Hippocampal formation (tissue), 2 donors: ENCODE results near the gene LGALS7B.
"Not testable (repeated sequence)": the region's sequence is repeated elsewhere in the genome, so short reads cannot be mapped to it uniquely, and the experiment has no call there.

Experiments
- DNase-seq, 2 donors: peaks; one replicate each; lab custom pipeline; 2025; lab: John Stamatoyannopoulos, UW

LGALS7B gene

GRCh38 chr19:38796154-38796553 is 7.2 kb downstream of the LGALS7B start:
- DNase-seq: no peak

DNA sequence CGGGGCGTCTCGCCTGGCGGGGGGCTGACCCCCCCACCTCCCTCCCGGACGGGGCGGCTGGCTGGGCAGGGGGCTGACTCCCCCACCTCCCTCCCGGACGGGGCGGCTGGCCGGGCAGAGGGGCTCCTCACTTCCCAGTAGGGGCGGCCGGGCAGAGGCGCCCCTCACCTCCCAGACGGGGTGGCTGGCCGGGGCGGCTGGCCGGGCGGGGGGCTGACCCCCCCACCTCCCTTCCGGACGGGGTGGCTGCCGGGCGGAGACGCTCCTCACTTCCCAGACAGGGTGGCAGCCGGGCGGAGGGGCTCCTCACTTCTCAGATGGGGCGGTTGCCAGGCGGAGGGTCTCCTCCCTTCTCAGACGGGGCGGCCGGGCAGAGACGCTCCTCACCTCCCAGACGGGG is 8.8 kb downstream of the LGALS7B start:
- not testable (repeated sequence) for DNase-seq

DNA sequence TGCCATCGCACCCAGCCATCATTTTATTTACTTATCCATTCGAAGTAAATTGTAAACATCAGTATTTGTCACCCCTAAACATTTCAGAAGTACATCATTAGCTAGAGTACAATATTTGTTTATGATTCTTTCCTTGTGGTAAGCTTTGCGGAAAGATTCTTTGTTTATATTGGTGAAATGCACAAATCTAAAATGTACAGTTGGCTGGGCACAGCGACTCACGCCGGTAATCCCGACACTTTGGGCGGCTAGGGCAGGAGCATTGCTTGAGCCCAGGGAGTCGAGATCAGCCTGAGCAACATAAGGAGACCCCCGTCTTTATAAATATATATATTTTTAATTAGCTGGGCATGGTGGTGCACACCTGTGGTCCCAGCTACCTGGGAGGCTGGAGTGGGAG is 10.1 kb downstream of the LGALS7B start:
- DNase-seq: no peak

- no peak for DNase-seq
These were observed 11.8 kb downstream of the LGALS7B start for GRCh38 chr19:38800577-38801347.

- no peak for DNase-seq
These were observed 12.5 kb downstream of the LGALS7B start for GRCh38 chr19:38801359-38802095.

DNA sequence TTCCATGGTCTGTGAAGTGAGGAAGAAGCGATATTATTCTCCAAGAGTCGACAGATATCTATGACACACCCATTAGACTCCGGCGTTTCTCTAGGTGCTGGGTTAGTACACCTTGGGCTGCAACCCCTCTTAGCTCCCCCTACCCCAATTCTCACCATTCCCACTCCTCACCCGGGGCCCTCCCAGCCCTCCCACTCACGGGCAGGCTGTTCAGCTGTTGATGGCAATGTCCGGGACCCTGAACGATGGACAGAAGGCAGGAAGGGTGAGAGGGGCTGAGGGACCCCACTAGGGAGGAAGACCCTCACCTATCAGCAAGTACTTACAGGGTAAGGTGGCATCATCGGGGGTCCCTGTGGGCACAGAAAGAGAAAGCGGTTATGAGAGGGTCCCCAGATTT is 14.5 kb downstream of the LGALS7B start:
- DNase-seq: no peak

DNA sequence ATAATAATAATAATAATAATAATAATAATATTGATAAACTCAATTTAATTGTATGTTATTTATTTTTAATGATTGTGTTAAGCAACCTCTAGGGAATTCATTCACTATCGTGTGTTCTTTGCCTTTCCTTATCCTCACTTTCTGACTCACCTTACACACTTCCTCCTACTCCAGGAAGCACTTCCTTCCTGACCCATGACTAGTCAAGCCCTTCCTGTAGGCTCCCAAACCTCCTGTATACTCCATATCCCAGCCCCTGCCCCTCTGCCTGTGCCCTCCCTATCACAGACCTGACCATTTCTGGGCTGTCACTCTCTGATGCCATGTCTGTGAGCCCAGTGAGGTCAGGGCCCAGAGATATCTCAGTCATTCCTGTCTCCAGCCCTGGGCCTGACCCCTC is 16.2 kb downstream of the LGALS7B start:
- no peak for DNase-seq

DNA sequence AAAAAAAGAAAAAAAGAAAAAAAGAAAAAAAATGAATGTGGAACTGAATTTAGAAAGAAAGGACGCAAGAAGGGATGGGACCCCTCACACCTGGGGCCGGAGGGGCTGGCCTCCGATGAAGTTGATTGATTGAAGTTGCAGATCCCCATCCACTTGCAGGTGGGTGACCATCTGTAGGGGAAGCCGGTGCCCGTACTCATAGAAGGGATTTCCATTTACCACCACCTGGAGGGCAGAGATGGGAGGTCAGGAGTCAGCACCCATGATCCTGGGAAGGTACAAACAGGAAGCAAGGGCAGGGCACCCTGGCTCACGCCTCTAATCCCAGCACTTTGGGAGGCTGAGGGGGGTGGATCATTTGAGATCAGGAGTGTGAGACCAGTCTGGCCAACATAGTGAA is 17.4 kb downstream of the LGALS7B start:
- DNase-seq: no peak

GRCh38 chr19:38807374-38808098 is 18.5 kb downstream of the LGALS7B start:
- not testable (repeated sequence) for DNase-seq

- DNase-seq: no peak
These were observed 19.7 kb downstream of the LGALS7B start for GRCh38 chr19:38808741-38809140.

DNA sequence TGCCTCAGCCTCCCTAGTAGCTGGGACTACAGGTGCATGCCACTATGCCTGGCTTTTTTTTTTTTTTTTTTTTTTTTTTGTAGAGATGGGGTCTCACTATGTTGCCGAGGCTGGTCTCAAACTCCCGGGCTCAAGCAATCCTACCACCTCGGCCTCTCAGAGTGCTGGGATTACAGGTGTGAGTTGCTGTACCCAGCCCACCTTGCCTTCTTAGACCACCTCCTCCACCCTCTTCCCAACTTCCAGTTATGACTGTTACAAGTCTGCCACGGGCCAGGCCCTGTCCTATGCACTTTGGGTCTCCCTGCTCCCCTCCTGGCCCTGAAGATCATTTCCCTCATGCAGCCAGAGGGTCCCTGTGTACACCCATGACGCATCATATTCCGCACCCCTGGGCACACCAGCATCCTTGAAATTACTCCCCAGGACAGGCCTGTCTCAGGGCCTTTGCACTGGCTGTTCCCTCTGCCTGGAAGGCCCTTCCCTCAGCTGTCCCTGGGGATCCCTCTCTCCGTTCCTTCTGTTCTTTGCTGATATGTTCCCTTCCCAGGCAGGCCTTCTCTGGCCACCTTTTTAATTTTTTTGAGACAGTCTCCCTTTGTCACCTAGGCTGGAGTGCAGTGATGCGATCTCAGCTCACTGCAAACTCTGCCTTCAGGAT is 20.7 kb downstream of the LGALS7B start:
- DNase-seq: no peak

- DNase-seq: no peak
These were observed 23.2 kb downstream of the LGALS7B start for GRCh38 chr19:38812009-38812840.

DNA sequence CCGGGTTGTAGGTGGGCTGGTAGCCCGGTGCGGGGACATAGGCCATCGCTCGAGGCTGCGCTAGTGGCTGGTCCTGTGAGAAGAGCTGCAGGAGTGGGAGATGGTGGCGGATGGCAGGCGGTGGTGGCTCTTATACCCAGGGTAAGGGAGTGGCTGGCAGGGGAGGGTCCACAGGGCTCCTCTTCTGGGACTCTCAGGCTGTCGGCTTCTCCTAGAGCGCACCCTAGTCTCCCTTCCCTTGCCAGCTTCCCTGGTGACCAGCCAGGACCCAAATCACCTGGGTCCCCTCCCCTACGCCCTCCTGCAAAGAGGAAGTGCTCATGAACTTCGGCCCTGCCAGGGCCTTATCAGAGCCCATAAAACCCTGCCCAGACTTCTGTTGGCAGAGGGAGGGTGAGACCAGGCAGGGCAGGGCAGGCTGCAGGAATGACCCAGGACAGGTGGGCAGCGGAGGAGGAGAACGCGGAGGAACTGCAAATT is 23.9 kb downstream of the LGALS7B start, which contains the start of gene LGALS4:
TSS of gene LGALS4 (minus strand) at position 105 of the 480 bp plus-strand sequence. CDS start at position 46, 59 bp downstream.
- no peak for DNase-seq

- DNase-seq: no peak
These were observed 24.3 kb downstream of the LGALS7B start for GRCh38 chr19:38813323-38813722.

- DNase-seq: not testable (repeated sequence)
These were observed 24.9 kb downstream of the LGALS7B start for GRCh38 chr19:38813932-38814331.

DNA sequence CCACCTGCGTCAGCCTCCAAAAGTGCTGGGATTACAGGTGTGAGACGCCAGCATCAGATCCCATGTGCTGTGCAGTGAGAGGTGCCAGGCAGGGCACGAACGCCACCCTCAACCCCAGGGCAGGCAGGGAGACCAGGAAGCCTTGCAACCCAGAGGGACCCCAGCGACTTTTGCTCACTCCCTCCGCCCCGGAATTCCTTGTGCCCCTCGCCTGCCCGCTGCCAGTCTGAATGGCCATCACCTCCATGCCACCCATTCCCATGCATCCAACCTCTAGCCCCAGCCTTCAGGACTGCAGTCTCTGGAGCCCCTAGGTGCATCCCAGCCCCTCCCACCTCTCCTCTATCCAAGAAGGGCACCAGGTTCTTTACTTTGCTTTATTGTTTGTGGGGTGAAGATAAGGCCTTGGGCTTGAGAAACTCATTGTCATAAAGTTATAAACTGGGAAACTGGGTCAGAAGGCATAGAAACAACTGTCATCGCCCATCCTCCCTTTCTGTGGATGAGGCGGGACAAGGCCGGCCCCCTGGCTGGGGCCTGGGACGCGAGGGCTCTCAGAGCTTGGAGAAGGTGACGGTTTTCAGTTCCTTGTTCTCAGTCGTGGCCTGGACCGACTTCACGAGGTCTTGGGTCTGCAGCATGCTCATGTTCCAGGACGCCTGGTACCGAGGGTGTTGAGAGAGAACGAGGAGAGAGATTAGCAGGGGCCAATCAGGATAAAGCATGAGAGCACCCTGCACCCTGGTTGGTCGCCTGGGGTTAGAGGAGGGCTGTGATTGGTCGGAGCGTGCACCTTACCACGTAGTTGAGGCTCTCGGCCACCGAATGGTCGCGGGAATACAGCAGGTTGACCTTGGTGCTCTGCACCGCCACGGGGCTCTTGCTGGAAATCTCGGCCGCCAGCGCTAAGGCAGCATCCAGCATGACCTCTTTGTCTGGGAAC is 26.3 kb downstream of the LGALS7B start:
- no peak for DNase-seq

GRCh38 chr19:38816131-38816750 is 27.2 kb downstream of the LGALS7B start:
- DNase-seq: no peak

GRCh38 chr19:38817081-38817480 is 28.1 kb downstream of the LGALS7B start:
- DNase-seq: no peak

DNA sequence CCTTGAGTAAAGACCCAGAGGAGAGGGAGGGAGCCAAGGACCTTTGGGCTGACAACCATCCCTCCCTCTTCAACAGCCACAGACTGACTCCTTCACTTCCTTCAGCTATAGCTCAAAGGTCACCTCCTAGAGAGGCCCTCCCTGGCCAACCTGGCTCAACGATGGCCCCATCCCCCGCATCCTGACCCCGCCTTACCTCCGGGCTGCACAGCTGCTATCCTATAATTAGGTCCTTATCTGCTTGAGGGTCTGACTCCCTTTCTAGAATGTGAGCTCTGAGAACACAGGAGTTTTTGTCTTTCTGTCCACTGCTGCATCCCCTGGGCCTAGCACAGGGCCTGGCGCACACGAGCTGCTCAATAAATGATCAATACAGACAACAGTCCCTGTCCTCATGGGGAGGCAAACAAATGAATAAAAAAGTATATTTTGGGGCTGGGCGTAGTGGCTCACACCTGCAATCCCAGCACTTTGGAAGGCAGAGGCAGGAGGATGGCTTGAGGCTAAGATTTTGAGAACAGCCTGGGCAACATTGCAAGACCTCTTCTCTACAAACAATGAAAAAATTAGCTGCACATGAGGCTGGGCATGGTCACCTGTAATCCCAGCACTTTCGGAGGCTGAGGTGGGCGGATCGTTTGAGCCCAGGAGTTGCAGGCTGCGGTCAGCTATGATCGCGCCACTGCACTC is 30.4 kb downstream of the LGALS7B start:
- DNase-seq: no peak
